H1 (cell line): ENCODE measurements around the gene LAMB3. TPM values are rescaled to one million over a fixed set of nuclear protein-coding genes. Genes with fewer than 3 reads are reported as not detected.

Source experiments
- CHD2 ChIP-seq: IDR thresholded peaks from 2 replicates; pipeline ENCODE4 v1.6.1; 2012; ENCODE audit warnings: low read length, improper control_type of control experiment
- CHD7 ChIP-seq: fragments of 300-600 bp; sonication (generic); IDR thresholded peaks from 2 replicates; pipeline ENCODE4 v1.7.1; 2012; ENCODE audit warnings: low read length, moderate library complexity, mild to moderate bottlenecking, inconsistent platforms; ENCODE audit not compliant: insufficient replicate concordance
- CTCF ChIP-seq, 3 experiments: IDR thresholded peaks; 1 replicate in 2 of 3; 2 replicates in 1 of 3; pipeline versions ENCODE4 v1.5.1 to v1.6.1; 2011; ENCODE audit warnings: low read length in 3 of 3, mild to moderate bottlenecking in 3 of 3, inconsistent platforms in 2 of 3, low read depth in 1 of 3, moderate library complexity in 1 of 3; ENCODE audit not compliant: insufficient read depth in 1 of 3; ENCODE audit errors: control extremely low read depth in 1 of 3
- HDAC2 ChIP-seq, 2 experiments: fragments of 300-600 bp in 1 of 2; sonication (generic) in 1 of 2; IDR thresholded peaks; 2 replicates each; pipeline ENCODE4 v1.6.1; 2011 to 2012; ENCODE audit warnings: low read depth in 2 of 2, low read length in 2 of 2, mild to moderate bottlenecking in 2 of 2, moderate library complexity in 2 of 2, borderline replicate concordance in 1 of 2, inconsistent platforms in 1 of 2
- HDAC6 ChIP-seq: IDR thresholded peaks from one replicate; pipeline ENCODE4 v1.7.1; 2012; ENCODE audit warnings: low read depth, mild to moderate bottlenecking, inconsistent platforms, low read length, moderate library complexity
- SIX5 ChIP-seq: IDR thresholded peaks from 2 replicates; pipeline ENCODE4 v1.6.1; 2011; ENCODE audit warnings: mild to moderate bottlenecking, low read depth, low read length
- SP4 ChIP-seq: IDR thresholded peaks from 2 replicates; pipeline ENCODE4 v1.6.1; 2012; ENCODE audit warnings: low read length, inconsistent platforms
- SRF ChIP-seq: IDR thresholded peaks from 2 replicates; pipeline ENCODE4 v1.6.1; 2011; ENCODE audit warnings: mild to moderate bottlenecking, low read depth, low read length, moderate library complexity
- polyA plus RNA-seq, 7 experiments: library from polyadenylated mRNA; depleted of rRNA in 3 of 7; stranded (reverse) in 5 of 7; unstranded in 2 of 7; fragments of >200 nt in 5 of 7; fragments of 200-250 nt in 2 of 7; gene quantifications; 1 replicate in 5 of 7; 2 replicates in 1 of 7; 4 replicates in 1 of 7; pipeline versions ENCODE4 v1.2.1 to v1.2.3, GENCODE V29; 2011 to 2013; ENCODE audit warnings: missing spikeins in 2 of 7, mixed read lengths in 2 of 7
- total RNA-seq: library from RNA; stranded (reverse); fragmentation: NEBNext Ultra II Directional; extraction: Animal tissue kit (Norgen Biotek cat#: 25700); gene quantifications from 2 replicates; pipeline ENCODE4 v1.2.1, GENCODE V29; 2021

LAMB3 gene
- total and polyA plus RNA-seq, 2 of the 8 experiments (the other 6 are each of a cell fraction or from before 2014, with no cell fraction given), result 0.45 to 0.50 TPM

- TF ChIP-seq CHD7 (no peak), SIX5 (no peak), HDAC2 (IDR thresholded peaks at IDR 0.05; ENCODE audit: borderline replicate concordance in 1 of 2, low read depth in 2 of 2, low read length in 2 of 2) (no peak), SP4 (no peak), HDAC6 (no peak), CHD2 (no peak), SRF (no peak), CTCF (IDR thresholded peaks at IDR 0.05; ENCODE audit: control extremely low read depth in 1 of 3, insufficient read depth in 1 of 3, low read depth in 1 of 3, low read length in 3 of 3) (no peak)
Measured at GRCh38 chr1:209618756-209619420, 33.3 kb downstream of the LAMB3 start (continued).
